Kidney epithelial cell (primary cell): ENCODE measurements around the gene CALN1. TPM values are rescaled to one million over a fixed set of nuclear protein-coding genes. Genes with fewer than 3 reads are reported as not detected.
"Not testable (repeated sequence)": the region's sequence is repeated elsewhere in the genome, so short reads cannot be mapped to it uniquely, and the experiment has no call there.

ENCODE experiments used
- DNase-seq: peaks from one replicate; pipeline ENCODE4 v3.0.0-alpha.2; 2010; ENCODE audit warnings: low read depth
- H3K27me3 ChIP-seq: 2 replicates; pipeline ENCODE4 v1.6.0; 2011; ENCODE audit warnings: low read length; ENCODE audit not compliant: control insufficient read depth, insufficient read depth
- H3K36me3 ChIP-seq: 2 replicates; pipeline ENCODE4 v1.5.1; 2011; ENCODE audit warnings: low read length; ENCODE audit not compliant: control insufficient read depth, insufficient read depth
- H3K4me3 ChIP-seq: 2 replicates; pipeline ENCODE4 v1.5.1; 2011; ENCODE audit warnings: low read depth, mild to moderate bottlenecking, control low read depth, low read length
- CTCF ChIP-seq: IDR thresholded peaks from 2 replicates; pipeline ENCODE4 v1.5.1; 2011; ENCODE audit warnings: mild to moderate bottlenecking, moderate library complexity, low read length, control low read depth, inconsistent platforms; ENCODE audit not compliant: insufficient read depth, poor library complexity, severe bottlenecking
- total RNA-seq: library from RNA; depleted of rRNA; stranded (reverse); fragments of >200 nt; gene quantifications from 2 replicates; pipeline ENCODE4 v1.2.3, GENCODE V29; 2015

Gene CALN1
- total RNA-seq: under 0.01 TPM in 1 of 2 replicates, not detected in the other

- DNase-seq, H3K27me3 ChIP-seq: not testable (repeated sequence)
Measured at GRCh38 chr7:72412121-72412618, at the start of gene CALN1. TSS of gene CALN1 (minus strand) at chr7:72412338.

GRCh38 chr7:72453471-72453870, 41.3 kb upstream of the CALN1 start:
- no peak for TF ChIP-seq CTCF
- Histone ChIP-seq H3K27me3 (no peaks in the 10 kb centered on the region), H3K4me3 (no peak overlapping the region), H3K36me3 (no peaks in the 10 kb centered on the region)
- DNase-seq: no peak

More at GRCh38 chr7:72412121-72412618, at the start of gene CALN1:
- H3K4me3 ChIP-seq, H3K36me3 ChIP-seq: not testable (repeated sequence)

GRCh38 chr7:72447465-72448204, 35.5 kb upstream of the CALN1 start:
- no peak overlapping the region for H3K4me3 ChIP-seq
- TF ChIP-seq CTCF: no peak
- H3K36me3 ChIP-seq: no peaks in the 10 kb centered on the region
- DNase-seq: no peak
- peaks cover 8% of the 10 kb centered on the region for H3K27me3 ChIP-seq

- H3K36me3 ChIP-seq: no peaks in the 10 kb centered on the region
- no peak overlapping the region for H3K4me3 ChIP-seq
- TF ChIP-seq CTCF: no peak
- H3K27me3 ChIP-seq: peaks cover 8% of the 10 kb centered on the region
- DNase-seq: no peak
Measured at GRCh38 chr7:72446591-72447462, 34.7 kb upstream of the CALN1 start.

GRCh38 chr7:72446131-72446530, 34.0 kb upstream of the CALN1 start:
- Histone ChIP-seq H3K27me3 (peaks cover 8% of the 10 kb centered on the region), H3K36me3 (no peaks in the 10 kb centered on the region), H3K4me3 (no peak overlapping the region)
- DNase-seq: no peak
- TF ChIP-seq CTCF: no peak

- DNase-seq: no peak
- Histone ChIP-seq H3K27me3 (peaks cover 8% of the 10 kb centered on the region), H3K4me3 (no peak overlapping the region), H3K36me3 (no peaks in the 10 kb centered on the region)
- no peak for TF ChIP-seq CTCF
Measured at GRCh38 chr7:72445580-72445979, 33.4 kb upstream of the CALN1 start.
